GM12864 (cell line): ENCODE measurements around the gene GADD45GIP1.

Experiments used
- DNase-seq: peaks from one replicate; pipeline ENCODE4 v3.0.0-alpha.2; 2011; ENCODE audit warnings: low read depth
- H3K4me3 ChIP-seq: 2 replicates; pipeline ENCODE4 v1.5.1; 2011; ENCODE audit warnings: mild to moderate bottlenecking, low read depth, low read length, control low read depth
- TF ChIP-seq, protein P1 (sequence below): IDR thresholded peaks from 2 replicates; pipeline ENCODE4 v1.5.1; 2011; ENCODE audit warnings: low read depth, mild to moderate bottlenecking, moderate library complexity, low read length, control low read depth, inconsistent platforms; ENCODE audit errors: missing control alignments

GADD45GIP1 gene

GRCh38 chr19:13001502-13002165 lies 44.6 kb upstream of the GADD45GIP1 start:
- no peak overlapping the region for H3K4me3 ChIP-seq
- no peak for DNase-seq
- TF ChIP-seq, protein P1, sequence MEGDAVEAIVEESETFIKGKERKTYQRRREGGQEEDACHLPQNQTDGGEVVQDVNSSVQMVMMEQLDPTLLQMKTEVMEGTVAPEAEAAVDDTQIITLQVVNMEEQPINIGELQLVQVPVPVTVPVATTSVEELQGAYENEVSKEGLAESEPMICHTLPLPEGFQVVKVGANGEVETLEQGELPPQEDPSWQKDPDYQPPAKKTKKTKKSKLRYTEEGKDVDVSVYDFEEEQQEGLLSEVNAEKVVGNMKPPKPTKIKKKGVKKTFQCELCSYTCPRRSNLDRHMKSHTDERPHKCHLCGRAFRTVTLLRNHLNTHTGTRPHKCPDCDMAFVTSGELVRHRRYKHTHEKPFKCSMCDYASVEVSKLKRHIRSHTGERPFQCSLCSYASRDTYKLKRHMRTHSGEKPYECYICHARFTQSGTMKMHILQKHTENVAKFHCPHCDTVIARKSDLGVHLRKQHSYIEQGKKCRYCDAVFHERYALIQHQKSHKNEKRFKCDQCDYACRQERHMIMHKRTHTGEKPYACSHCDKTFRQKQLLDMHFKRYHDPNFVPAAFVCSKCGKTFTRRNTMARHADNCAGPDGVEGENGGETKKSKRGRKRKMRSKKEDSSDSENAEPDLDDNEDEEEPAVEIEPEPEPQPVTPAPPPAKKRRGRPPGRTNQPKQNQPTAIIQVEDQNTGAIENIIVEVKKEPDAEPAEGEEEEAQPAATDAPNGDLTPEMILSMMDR = no peak

- no peak for DNase-seq
- TF ChIP-seq, protein P1 = no peak
These were observed 44.1 kb upstream of the GADD45GIP1 start for GRCh38 chr19:13001166-13001501.

GRCh38 chr19:12997967-12998940 lies 41.2 kb upstream of the GADD45GIP1 start:
- no peak overlapping the region for H3K4me3 ChIP-seq
- DNase-seq = no peak
- TF ChIP-seq, protein P1 = no peak

More at GRCh38 chr19:13001166-13001501, 44.1 kb upstream of the GADD45GIP1 start:
- no peak overlapping the region for H3K4me3 ChIP-seq

DNA sequence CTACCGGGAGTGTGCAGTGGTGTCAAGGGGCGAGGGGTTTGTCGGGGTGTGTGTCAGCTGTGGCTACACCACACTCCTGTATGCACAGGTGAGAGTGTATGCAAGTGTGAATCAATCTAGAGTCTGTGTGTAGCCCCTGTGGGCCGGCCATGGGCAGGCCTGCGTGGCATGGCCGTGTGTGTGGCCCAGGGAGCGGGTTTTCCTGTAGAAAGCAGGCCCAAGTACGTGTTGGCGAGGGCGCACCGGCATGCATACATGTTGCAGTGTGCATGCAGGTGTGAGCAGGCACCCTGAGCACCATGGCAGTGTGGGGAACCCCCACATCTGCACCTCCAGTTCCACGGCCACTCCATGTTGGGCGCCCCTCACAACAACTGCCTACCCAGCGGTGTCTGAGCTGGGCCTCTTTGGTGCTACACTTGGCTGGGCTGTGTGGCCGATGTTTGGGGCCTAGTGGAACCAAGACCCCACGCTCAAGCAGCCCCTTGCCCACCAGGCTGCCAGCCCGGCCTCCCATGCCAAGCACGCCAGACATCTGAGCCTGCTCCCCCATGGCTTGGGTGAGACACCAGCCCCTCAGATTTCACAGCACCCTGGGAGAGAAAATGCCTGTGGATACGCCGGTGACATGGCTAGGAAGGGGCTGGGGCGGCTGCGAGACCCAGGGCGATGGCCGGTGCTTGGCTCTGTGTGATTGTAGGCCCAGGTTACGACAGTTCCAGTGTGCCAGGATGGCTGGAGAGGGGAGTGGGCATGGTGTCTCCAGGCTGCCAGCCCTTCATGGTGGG lies 40.4 kb upstream of the GADD45GIP1 start:
- DNase-seq = no peak
- TF ChIP-seq, protein P1 = no peak
- H3K4me3 ChIP-seq = no peak overlapping the region

GRCh38 chr19:12996406-12997094 lies 39.5 kb upstream of the GADD45GIP1 start:
- no peak overlapping the region for H3K4me3 ChIP-seq
- TF ChIP-seq, protein P1 = no peak
- no peak for DNase-seq
